ENCODE results near the gene ACYP2.

DNA sequence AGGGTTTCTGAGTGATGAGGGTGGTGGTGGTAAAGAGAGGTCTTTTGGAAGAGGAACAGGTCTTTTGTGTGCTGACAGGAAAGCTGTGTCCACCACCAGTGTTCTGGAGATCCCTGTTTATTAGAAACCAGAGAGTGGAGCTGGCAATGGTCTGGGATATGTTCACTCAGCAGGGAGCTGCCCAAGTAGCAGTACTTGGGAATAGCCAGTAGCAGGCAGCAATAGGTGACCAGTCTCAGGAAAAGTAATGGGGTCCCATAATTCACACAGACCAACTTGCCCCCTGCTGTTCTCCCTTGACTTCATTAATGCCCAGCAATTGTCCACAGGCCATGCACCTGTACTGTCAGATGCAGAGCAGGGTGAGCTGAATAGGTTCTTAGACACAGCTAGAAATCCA lies 138.8 kb downstream of the ACYP2 start:
- TF ChIP-seq, protein P1, sequence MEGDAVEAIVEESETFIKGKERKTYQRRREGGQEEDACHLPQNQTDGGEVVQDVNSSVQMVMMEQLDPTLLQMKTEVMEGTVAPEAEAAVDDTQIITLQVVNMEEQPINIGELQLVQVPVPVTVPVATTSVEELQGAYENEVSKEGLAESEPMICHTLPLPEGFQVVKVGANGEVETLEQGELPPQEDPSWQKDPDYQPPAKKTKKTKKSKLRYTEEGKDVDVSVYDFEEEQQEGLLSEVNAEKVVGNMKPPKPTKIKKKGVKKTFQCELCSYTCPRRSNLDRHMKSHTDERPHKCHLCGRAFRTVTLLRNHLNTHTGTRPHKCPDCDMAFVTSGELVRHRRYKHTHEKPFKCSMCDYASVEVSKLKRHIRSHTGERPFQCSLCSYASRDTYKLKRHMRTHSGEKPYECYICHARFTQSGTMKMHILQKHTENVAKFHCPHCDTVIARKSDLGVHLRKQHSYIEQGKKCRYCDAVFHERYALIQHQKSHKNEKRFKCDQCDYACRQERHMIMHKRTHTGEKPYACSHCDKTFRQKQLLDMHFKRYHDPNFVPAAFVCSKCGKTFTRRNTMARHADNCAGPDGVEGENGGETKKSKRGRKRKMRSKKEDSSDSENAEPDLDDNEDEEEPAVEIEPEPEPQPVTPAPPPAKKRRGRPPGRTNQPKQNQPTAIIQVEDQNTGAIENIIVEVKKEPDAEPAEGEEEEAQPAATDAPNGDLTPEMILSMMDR (IDR thresholded peaks at IDR 0.05): no peak
- no peak for TF ChIP-seq POLR2A (IDR thresholded peaks at IDR 0.05)
